HepG2 (cell line): ENCODE measurements around the gene HELZ.

ENCODE experiments used
- ATF3 ChIP-seq: sonication (generic); formaldehyde crosslinking; IDR thresholded peaks from 2 replicates; pipeline ENCODE4 v1.4.0; 2020; ENCODE audit warnings: missing genetic modification reagents
- FOXC1 ChIP-seq: sonication (generic); formaldehyde crosslinking; IDR thresholded peaks from 2 replicates; pipeline ENCODE4 v1.8.0; 2022; ENCODE audit warnings: mild to moderate bottlenecking, missing genetic modification reagents, borderline replicate concordance
- KLF16 ChIP-seq, 2 experiments: sonication (generic) in 1 of 2; formaldehyde crosslinking in 1 of 2; IDR thresholded peaks; 2 replicates each; pipeline versions ENCODE4 v1.6.1 to v1.8.0; 2016 to 2023; ENCODE audit warnings: missing genetic modification reagents in 2 of 2, missing compliant biosample characterization in 1 of 2
- MAFF ChIP-seq: IDR thresholded peaks from 2 replicates; pipeline ENCODE4 v1.6.1; 2011; ENCODE audit warnings: low read depth, low read length, improper control_type of control experiment
- MED8 ChIP-seq: sonication (generic); formaldehyde crosslinking; IDR thresholded peaks from 2 replicates; pipeline ENCODE4 v1.8.1; 2023; ENCODE audit warnings: mild to moderate bottlenecking, missing genetic modification reagents; ENCODE audit not compliant: insufficient replicate concordance
- PHF21A ChIP-seq: sonication (generic); formaldehyde crosslinking; IDR thresholded peaks from 2 replicates; pipeline ENCODE4 v1.5.0; 2020; ENCODE audit warnings: mild to moderate bottlenecking, missing genetic modification reagents
- POLR2AphosphoS5 ChIP-seq: IDR thresholded peaks from 2 replicates; pipeline ENCODE4 v1.6.1; 2012; ENCODE audit warnings: low read depth, low read length
- ZNF292 ChIP-seq: sonication (generic); formaldehyde crosslinking; IDR thresholded peaks from 2 replicates; pipeline ENCODE4 v1.8.1; 2022; ENCODE audit warnings: mild to moderate bottlenecking, low read depth, missing genetic modification reagents, borderline replicate concordance

GRCh38 chr17:67066717-67067116, 178.3 kb downstream of the HELZ start:
- TF ChIP-seq KLF16 (CRISPR knock-in tag; IDR thresholded peaks at IDR 0.05) (no peak), MAFF (no peak), ATF3 (CRISPR knock-in tag) (no peak), MED8 (no peak), POLR2AphosphoS5 (no peak), FOXC1 (CRISPR knock-in tag) (no peak), ZNF292 (CRISPR knock-in tag) (no peak), PHF21A (CRISPR knock-in tag) (no peak)
